Measurements from ENCODE around the gene ZNF205.

- no peak for TF ChIP-seq CTCF (IDR thresholded peaks at IDR 0.05)
- TF ChIP-seq EZH2phosphoT487 (IDR thresholded peaks at IDR 0.05) = no peak
- TF ChIP-seq EZH2 (IDR thresholded peaks at IDR 0.05) = no peak
These were observed 36.1 kb downstream of the ZNF205 start for GRCh38 chr16:3148256-3149192.
